ENCODE measurements around the gene CCN5. TPM values are rescaled to one million over a fixed set of nuclear protein-coding genes. Genes with fewer than 3 reads are reported as not detected.
A peak's percentile ranks its signal among the peaks of the same experiment; 100 is the strongest.

The CCN5 gene
- total and polyA plus RNA-seq, 9 donors: 47.4 to 296 (median 183) TPM

GRCh38 chr20:44706301-44707017 lies 8.7 kb upstream of the CCN5 start:
- Histone ChIP-seq H3K27me3 (no peaks in the 10 kb centered on the region), H3K27ac (peak overlapping the region; percentile 42 to 56), H3K36me3 (no peaks in the 10 kb centered on the region), H3K9me3 (no peaks in the 10 kb centered on the region), H3K4me1 (ENCODE audit: insufficient read depth) (peaks cover 39% of the 10 kb centered on the region), H3K4me3 (no peak overlapping the region)
- WGBS, 3 donors: 39 to 49% (median 39%) methylated on average over 9 to 10 of the region's 10 CpGs
- no peak for TF ChIP-seq POLR2A (IDR thresholded peaks at IDR 0.05)
- TF ChIP-seq EP300 (IDR thresholded peaks at IDR 0.05): no peak
- TF ChIP-seq CTCF (IDR thresholded peaks at IDR 0.05): no peak
- peak in 3 of 5 donors; percentile 42 to 55 (median 54) for DNase-seq
- intact Hi-C loops (cut with DNase I): no loop called here

- no peak for DNase-seq
- intact Hi-C loops (cut with DNase I): no loop called here
- no peak for TF ChIP-seq CTCF (IDR thresholded peaks at IDR 0.05)
- no peak for TF ChIP-seq POLR2A (IDR thresholded peaks at IDR 0.05)
- TF ChIP-seq EP300 (IDR thresholded peaks at IDR 0.05): no peak
- H3K36me3 ChIP-seq: no peaks in the 10 kb centered on the region
- 87 to 95% (median 94%) methylated on average over 5 of the region's 5 CpGs for WGBS, 3 donors
- H3K4me3 ChIP-seq: no peak overlapping the region
- H3K27ac ChIP-seq: peak overlapping the region in 1 of 2 donors; percentile 56
- no peaks in the 10 kb centered on the region for H3K27me3 ChIP-seq
- H3K4me1 ChIP-seq (ENCODE audit: insufficient read depth): peaks cover 36% of the 10 kb centered on the region
- no peaks in the 10 kb centered on the region for H3K9me3 ChIP-seq
These were observed 8.1 kb upstream of the CCN5 start for GRCh38 chr20:44707018-44707579.

DNA sequence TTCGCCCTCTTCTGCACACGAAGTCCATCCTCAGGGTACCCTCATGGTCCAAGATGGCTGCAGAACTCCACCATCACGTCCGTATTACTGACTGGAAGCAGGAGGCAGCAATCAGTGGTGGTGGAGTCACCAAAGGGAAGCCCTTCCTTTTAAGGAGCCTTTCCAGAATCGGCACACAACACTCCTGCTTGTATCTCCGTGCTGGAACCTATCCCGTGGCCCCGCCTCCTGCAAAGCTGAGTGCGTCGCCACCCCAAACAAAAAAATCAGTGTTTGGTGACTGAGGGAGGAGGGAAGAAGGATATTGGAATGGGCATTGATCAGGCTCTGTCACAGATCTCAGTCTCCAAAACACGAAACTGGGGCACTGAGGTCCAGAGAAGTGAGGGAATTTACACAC lies 5.8 kb upstream of the CCN5 start:
- TF ChIP-seq POLR2A (IDR thresholded peaks at IDR 0.05): no peak
- no peak for TF ChIP-seq EP300 (IDR thresholded peaks at IDR 0.05)
- no peak for TF ChIP-seq CTCF (IDR thresholded peaks at IDR 0.05)
- H3K27ac ChIP-seq: no peak overlapping the region
- H3K9me3 ChIP-seq: no peaks in the 10 kb centered on the region
- DNase-seq: no peak
- 79 to 86% (median 80%) methylated on average over 11 of the region's 11 CpGs for WGBS, 3 donors
- no peak overlapping the region for H3K4me3 ChIP-seq
- no peaks in the 10 kb centered on the region for H3K27me3 ChIP-seq
- H3K36me3 ChIP-seq: no peaks in the 10 kb centered on the region
- intact Hi-C loops (cut with DNase I): no loop called here
- H3K4me1 ChIP-seq (ENCODE audit: insufficient read depth): peaks cover 22% of the 10 kb centered on the region

- Histone ChIP-seq H3K4me3 (no peak overlapping the region), H3K27ac (no peak overlapping the region), H3K9me3 (no peaks in the 10 kb centered on the region), H3K27me3 (no peaks in the 10 kb centered on the region), H3K36me3 (no peaks in the 10 kb centered on the region), H3K4me1 (ENCODE audit: insufficient read depth) (peaks cover 18% of the 10 kb centered on the region)
- no peak for TF ChIP-seq CTCF (IDR thresholded peaks at IDR 0.05)
- TF ChIP-seq EP300 (IDR thresholded peaks at IDR 0.05): no peak
- TF ChIP-seq POLR2A (IDR thresholded peaks at IDR 0.05): no peak
- intact Hi-C loops (cut with DNase I): no loop called here
- WGBS, 3 donors: 93 to 94% (median 93%) methylated on average over 9 of the region's 9 CpGs
- DNase-seq: no peak
These were observed 5.4 kb upstream of the CCN5 start for GRCh38 chr20:44709797-44710196.

Measured in ovary (tissue), 9 donors.